ENCODE measurements around the gene IGFL4.
A peak's percentile ranks its signal among the peaks of the same experiment; 100 is the strongest.

IGFL4 gene

GRCh38 chr19:46065486-46066071 is 24.8 kb upstream of the IGFL4 start:
- TF ChIP-seq HOXA7 (CRISPR knock-in tag; IDR thresholded peaks at IDR 0.05; ENCODE audit: borderline replicate concordance) (no peak), SP7 (tag by site-specific recombination; IDR thresholded peaks at IDR 0.05) (peak; percentile 21; the same call in 1 of the 2 replicates), ZNF660 (tag by site-specific recombination; IDR thresholded peaks at IDR 0.05) (peak; percentile 15; the same call in 1 of the 2 replicates)
- Histone ChIP-seq H3K4me3 (ENCODE audit: low read depth, low read length) (no peak overlapping the region), H3K27ac (ENCODE audit: extremely low read depth, low read depth, low read length) (no peak overlapping the region), H3K9me3 (ENCODE audit: control insufficient read depth, insufficient read depth, low read depth, low read length) (0 out of 2 replicates have a peak, but pooled peaks cover 2% of the 10 kb centered on the region), H3K4me1 (ENCODE audit: control insufficient read depth, insufficient read depth, low read length) (peaks cover 27% of the 10 kb centered on the region), H3K36me3 (ENCODE audit: control insufficient read depth in 2 of 2, insufficient read depth in 1 of 2, low read length in 2 of 2) (no peaks in the 10 kb centered on the region)
- ChIA-PET POLR2A (no interaction called here), CTCF (interaction anchor here (0.6 to 5.2 kb wide), 8 partner anchors 11 to 880 kb away, joined by 3 to 42 read pairs (median 4); no protein-coding TSS in a partner anchor)

GRCh38 chr19:46063201-46063600 is 22.4 kb upstream of the IGFL4 start:
- Histone ChIP-seq H3K27ac (ENCODE audit: extremely low read depth, low read depth, low read length) (no peak overlapping the region), H3K36me3 (ENCODE audit: control insufficient read depth in 2 of 2, insufficient read depth in 1 of 2, low read length in 2 of 2) (no peaks in the 10 kb centered on the region), H3K9me3 (ENCODE audit: control insufficient read depth, insufficient read depth, low read depth, low read length) (0 out of 2 replicates have a peak, but pooled peaks cover 2% of the 10 kb centered on the region), H3K4me1 (ENCODE audit: control insufficient read depth, insufficient read depth, low read length) (peaks cover 3% of the 10 kb centered on the region), H3K4me3 (ENCODE audit: low read depth, low read length) (no peak overlapping the region)
- ChIA-PET CTCF (interaction anchor here (0.7 to 1.8 kb wide), 7 partner anchors 13 to 1278 kb away, joined by 3 to 9 read pairs (median 5); no protein-coding TSS in a partner anchor), POLR2A (no interaction called here)
- TF ChIP-seq HOXC10 (CRISPR knock-in tag; IDR thresholded peaks at IDR 0.05) (no peak), ZSCAN4 (tag by site-specific recombination; IDR thresholded peaks at IDR 0.05) (peak; percentile 23; the same call in 1 of the 2 replicates)

- Histone ChIP-seq H3K27ac (ENCODE audit: extremely low read depth, low read depth, low read length) (no peak overlapping the region), H3K4me1 (ENCODE audit: control insufficient read depth, insufficient read depth, low read length) (peaks cover 8% of the 10 kb centered on the region), H3K4me3 (ENCODE audit: low read depth, low read length) (no peak overlapping the region), H3K36me3 (ENCODE audit: control insufficient read depth in 2 of 2, insufficient read depth in 1 of 2, low read length in 2 of 2) (no peaks in the 10 kb centered on the region), H3K9me3 (ENCODE audit: control insufficient read depth, insufficient read depth, low read depth, low read length) (0 out of 2 replicates have a peak, but pooled peaks cover 2% of the 10 kb centered on the region)
- ChIA-PET CTCF (interaction anchor here (0.6 to 7.1 kb wide), 7 partner anchors 17 to 454 kb away, joined by 3 to 39 read pairs (median 5); no protein-coding TSS in a partner anchor), POLR2A (interaction anchor here (0.8 kb wide), 1 partner anchor 10 kb away, joined by 5 read pairs; no protein-coding TSS in a partner anchor)
- TF ChIP-seq ZNF549 (tag by site-specific recombination; IDR thresholded peaks at IDR 0.05) (peak; percentile 48; the same call in 1 of the 2 replicates), SETDB1 (IDR thresholded peaks at IDR 0.05; ENCODE audit: insufficient read length, low read length) (peak; percentile 96), ZNF626 (tag by site-specific recombination; IDR thresholded peaks at IDR 0.05) (peak; percentile 93), KLF10 (tag by site-specific recombination; IDR thresholded peaks at IDR 0.05) (no peak), PRDM10 (tag by site-specific recombination; IDR thresholded peaks at IDR 0.05) (no peak), MEIS1 (CRISPR knock-in tag; IDR thresholded peaks at IDR 0.05; ENCODE audit: borderline replicate concordance) (no peak), ZNF184 (tag by site-specific recombination; IDR thresholded peaks at IDR 0.05) (0 out of 2 replicates have a peak, but pooled peaks have one; percentile 19), ZNF521 (tag by site-specific recombination; IDR thresholded peaks at IDR 0.05) (no peak), ZNF26 (tag by site-specific recombination; IDR thresholded peaks at IDR 0.05) (0 out of 2 replicates have a peak, but pooled peaks have one; percentile 25)
Measured at GRCh38 chr19:46060012-46060411, 19.2 kb upstream of the IGFL4 start.
